WERI-Rb-1 (cell line): ENCODE data around the gene PXN.
"Not testable (repeated sequence)": the region's sequence is repeated elsewhere in the genome, so short reads cannot be mapped to it uniquely, and the experiment has no call there.

Experiments
- DNase-seq: peaks from one replicate; pipeline ENCODE4 v3.0.0-alpha.2; 2020
- H3K27ac ChIP-seq: fragments of 250-450 bp; sonication (Bioruptor Pico); 2 replicates; pipeline ENCODE4 v1.5.1; 2020; ENCODE audit warnings: mild to moderate bottlenecking, moderate library complexity
- H3K27me3 ChIP-seq: fragments of 250-450 bp; sonication (Bioruptor Pico); 2 replicates; pipeline ENCODE4 v1.5.1; 2021; ENCODE audit warnings: mild to moderate bottlenecking, low read depth, moderate library complexity; ENCODE audit not compliant: insufficient read depth, severe bottlenecking
- H3K36me3 ChIP-seq: fragments of 250-450 bp; sonication (Bioruptor Pico); 2 replicates; pipeline ENCODE4 v1.5.1; 2020; ENCODE audit warnings: mild to moderate bottlenecking, moderate library complexity
- H3K4me3 ChIP-seq: 2 replicates; pipeline ENCODE4 v1.5.1; 2011; ENCODE audit warnings: low read depth, mild to moderate bottlenecking, control low read depth, low read length
- H3K9me3 ChIP-seq: fragments of 250-450 bp; sonication (Bioruptor Pico); 2 replicates; pipeline ENCODE4 v1.5.1; 2021; ENCODE audit warnings: mild to moderate bottlenecking, moderate library complexity; ENCODE audit not compliant: severe bottlenecking
- CTCF ChIP-seq: IDR thresholded peaks from 2 replicates; pipeline ENCODE4 v1.5.1; 2011; ENCODE audit warnings: low read depth, mild to moderate bottlenecking, control low read depth, inconsistent platforms, low read length

PXN gene

GRCh38 chr12:120194534-120195395 is 70.8 kb downstream of the PXN start, which contains the start of gene GCN1:
TSS of gene GCN1 (minus strand) at chr12:120194715. CDS start at chr12:120194697, 18 bp downstream.
- DNase-seq, result peak; percentile 82
- Histone ChIP-seq H3K36me3 (peaks cover 66% of the 10 kb centered on the region), H3K9me3 (no peaks in the 10 kb centered on the region), H3K4me3 (peak within 1 kb of the TSS; percentile 98), H3K27ac (peak within 1 kb of the TSS; percentile 88), H3K27me3 (no peaks in the 10 kb centered on the region)
- TF ChIP-seq CTCF, result no peak

GRCh38 chr12:120194226-120194533 is 71.3 kb downstream of the PXN start:
- H3K27me3 ChIP-seq, result no peaks in the 10 kb centered on the region
- peak overlapping the region; percentile 98 for H3K4me3 ChIP-seq
- H3K9me3 ChIP-seq, result no peaks in the 10 kb centered on the region
- TF ChIP-seq CTCF, result no peak
- no peak for DNase-seq
- peak overlapping the region; percentile 88 for H3K27ac ChIP-seq
- H3K36me3 ChIP-seq, result peaks cover 65% of the 10 kb centered on the region

- H3K36me3 ChIP-seq, result peaks cover 62% of the 10 kb centered on the region
- H3K27ac ChIP-seq, H3K9me3 ChIP-seq, H3K4me3 ChIP-seq, DNase-seq, H3K27me3 ChIP-seq: not testable (repeated sequence)
These were observed 72.2 kb downstream of the PXN start for GRCh38 chr12:120193286-120193685.

GRCh38 chr12:120190985-120191480 is 74.5 kb downstream of the PXN start:
- H3K36me3 ChIP-seq, result peaks cover 59% of the 10 kb centered on the region
- no peaks in the 10 kb centered on the region for H3K9me3 ChIP-seq
- no peak for DNase-seq
- H3K27ac ChIP-seq, result no peak overlapping the region
- TF ChIP-seq CTCF, result no peak
- no peak overlapping the region for H3K4me3 ChIP-seq
- H3K27me3 ChIP-seq, result no peaks in the 10 kb centered on the region

- DNase-seq, result no peak
- no peaks in the 10 kb centered on the region for H3K27me3 ChIP-seq
- no peak for TF ChIP-seq CTCF
- peaks cover 61% of the 10 kb centered on the region for H3K36me3 ChIP-seq
- H3K27ac ChIP-seq, result no peak overlapping the region
- no peak overlapping the region for H3K4me3 ChIP-seq
- H3K9me3 ChIP-seq, result no peaks in the 10 kb centered on the region
These were observed 75.1 kb downstream of the PXN start for GRCh38 chr12:120190386-120190785.

- DNase-seq, result no peak
- no peak overlapping the region for H3K4me3 ChIP-seq
- H3K27me3 ChIP-seq, result no peaks in the 10 kb centered on the region
- H3K9me3 ChIP-seq, result no peaks in the 10 kb centered on the region
- no peak overlapping the region for H3K27ac ChIP-seq
- H3K36me3 ChIP-seq, result peaks cover 76% of the 10 kb centered on the region
- TF ChIP-seq CTCF, result no peak
These were observed 78.9 kb downstream of the PXN start for GRCh38 chr12:120186654-120187053.
